Testis (tissue), 2 donors: ENCODE measurements around the gene KRTAP5-8.

Source experiments
- POLR2A ChIP-seq: fragments of 450-650 bp; IDR thresholded peaks from one replicate; pipeline ENCODE4 v1.6.1; 2017; ENCODE audit warnings: antibody characterized with exemption, mild to moderate bottlenecking, moderate library complexity
- TF ChIP-seq, protein P1 (sequence below), 3 experiments: fragments of 450-650 bp in 2 of 3; fragments of 200-600 bp in 1 of 3; sonication (generic) in 1 of 3; IDR thresholded peaks; one replicate each; pipeline ENCODE4 v1.5.1; 2016 to 2019; ENCODE audit warnings: antibody characterized with exemption in 3 of 3, mild to moderate bottlenecking in 2 of 3, moderate library complexity in 1 of 3

DNA sequence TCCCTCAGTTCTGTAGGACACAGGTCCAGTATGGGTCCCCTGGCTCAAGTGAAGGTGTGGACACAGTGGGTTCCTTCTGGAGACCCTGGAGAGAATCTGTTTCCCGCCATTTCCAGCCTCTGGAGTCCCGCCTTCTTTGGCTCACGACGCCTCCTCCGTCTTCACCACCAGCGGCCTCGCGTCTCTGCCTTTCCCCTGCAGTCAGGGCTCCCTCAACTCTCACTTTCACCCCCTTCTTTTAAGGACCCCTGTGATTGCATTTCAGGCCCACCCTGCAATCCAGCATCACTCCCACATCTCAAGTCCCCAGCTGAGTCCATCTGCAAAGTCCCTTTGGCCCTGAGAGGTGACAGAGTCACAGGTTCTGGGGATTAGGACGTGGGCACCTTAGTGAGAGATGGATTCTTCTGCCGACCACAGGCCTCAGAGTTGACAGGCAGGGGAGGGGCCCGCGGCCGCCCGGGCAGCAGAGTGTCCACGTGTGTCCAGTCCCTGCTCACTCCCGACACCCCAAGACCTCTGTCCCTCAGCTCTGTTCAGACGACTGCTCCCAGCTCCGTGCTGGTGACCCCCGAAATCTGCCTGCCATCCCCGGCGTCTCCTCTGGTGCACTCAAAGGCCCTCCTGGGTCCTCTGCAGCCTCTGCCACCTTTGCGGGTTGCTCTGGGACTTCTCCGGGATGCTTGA, 47.6 kb upstream of the KRTAP5-8 start:
- TF ChIP-seq, protein P1, sequence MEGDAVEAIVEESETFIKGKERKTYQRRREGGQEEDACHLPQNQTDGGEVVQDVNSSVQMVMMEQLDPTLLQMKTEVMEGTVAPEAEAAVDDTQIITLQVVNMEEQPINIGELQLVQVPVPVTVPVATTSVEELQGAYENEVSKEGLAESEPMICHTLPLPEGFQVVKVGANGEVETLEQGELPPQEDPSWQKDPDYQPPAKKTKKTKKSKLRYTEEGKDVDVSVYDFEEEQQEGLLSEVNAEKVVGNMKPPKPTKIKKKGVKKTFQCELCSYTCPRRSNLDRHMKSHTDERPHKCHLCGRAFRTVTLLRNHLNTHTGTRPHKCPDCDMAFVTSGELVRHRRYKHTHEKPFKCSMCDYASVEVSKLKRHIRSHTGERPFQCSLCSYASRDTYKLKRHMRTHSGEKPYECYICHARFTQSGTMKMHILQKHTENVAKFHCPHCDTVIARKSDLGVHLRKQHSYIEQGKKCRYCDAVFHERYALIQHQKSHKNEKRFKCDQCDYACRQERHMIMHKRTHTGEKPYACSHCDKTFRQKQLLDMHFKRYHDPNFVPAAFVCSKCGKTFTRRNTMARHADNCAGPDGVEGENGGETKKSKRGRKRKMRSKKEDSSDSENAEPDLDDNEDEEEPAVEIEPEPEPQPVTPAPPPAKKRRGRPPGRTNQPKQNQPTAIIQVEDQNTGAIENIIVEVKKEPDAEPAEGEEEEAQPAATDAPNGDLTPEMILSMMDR (IDR thresholded peaks at IDR 0.05): no peak
- TF ChIP-seq POLR2A: no peak
